ENCODE data around the gene CNPY3.

DNA sequence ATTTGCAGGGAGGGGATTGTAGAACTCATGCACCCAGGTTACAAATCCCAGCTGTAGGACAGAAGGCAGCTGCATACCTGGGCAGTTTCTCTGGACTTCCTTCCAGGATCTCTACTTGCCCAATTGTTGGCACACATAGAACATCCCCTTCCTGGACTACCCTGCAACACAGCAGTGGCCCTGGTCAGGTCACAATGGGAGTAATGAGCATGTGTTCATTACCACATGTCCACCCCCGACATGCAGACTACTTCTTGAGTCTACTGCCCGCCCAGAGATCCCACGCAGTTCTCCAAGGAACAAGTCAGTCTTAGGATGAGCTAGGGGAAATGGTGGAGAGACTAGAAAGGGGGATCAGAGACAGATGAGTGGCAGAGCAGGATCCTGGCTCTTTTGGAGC, 44.6 kb downstream of the CNPY3 start:
- no peak for TF ChIP-seq POLR2AphosphoS5 (IDR thresholded peaks at IDR 0.05; ENCODE audit: low read depth, low read length)
- no peak for TF ChIP-seq POLR2A (IDR thresholded peaks at IDR 0.05; ENCODE audit: low read depth, low read length)
- no peak for TF ChIP-seq TAF1 (IDR thresholded peaks at IDR 0.05; ENCODE audit: borderline replicate concordance, low read depth, low read length)
